NOMO-1 treated with DMSO at 0.1 percent for 48 hours (cell line): Measurements from ENCODE around the gene INPP5D.

Experiments used
- DNase-seq: peaks from one replicate; lab custom pipeline; 2025; ENCODE audit not compliant: unreplicated experiment; lab: John Stamatoyannopoulos, UW

INPP5D gene

GRCh38 chr2:233233618-233234230 is 173.6 kb downstream of the INPP5D start:
- DNase-seq = peak; percentile 78

- no peak for DNase-seq
These were observed 174.1 kb downstream of the INPP5D start for GRCh38 chr2:233234264-233234663.

- DNase-seq = no peak
These were observed 174.9 kb downstream of the INPP5D start for GRCh38 chr2:233234996-233235395.

DNA sequence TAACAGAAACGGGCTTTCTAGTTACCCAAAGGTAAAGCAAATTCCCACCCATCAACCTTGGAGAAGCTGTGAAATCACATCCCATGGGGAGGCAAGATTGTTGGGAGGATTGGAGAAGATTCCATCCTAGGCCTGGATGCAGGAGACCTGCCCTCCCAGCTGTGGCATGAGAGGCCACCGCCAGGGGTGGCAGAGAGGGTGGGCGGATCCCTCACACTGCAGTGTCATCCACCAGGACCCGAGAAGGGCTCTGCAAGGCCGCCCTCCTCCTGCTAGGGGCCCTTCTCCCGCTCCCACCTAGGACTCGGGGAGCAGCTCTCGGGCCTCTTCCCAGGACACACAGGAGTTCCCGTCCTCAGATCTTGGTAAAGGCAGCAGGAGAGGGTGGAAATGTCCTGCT is 175.8 kb downstream of the INPP5D start:
- no peak for DNase-seq

DNA sequence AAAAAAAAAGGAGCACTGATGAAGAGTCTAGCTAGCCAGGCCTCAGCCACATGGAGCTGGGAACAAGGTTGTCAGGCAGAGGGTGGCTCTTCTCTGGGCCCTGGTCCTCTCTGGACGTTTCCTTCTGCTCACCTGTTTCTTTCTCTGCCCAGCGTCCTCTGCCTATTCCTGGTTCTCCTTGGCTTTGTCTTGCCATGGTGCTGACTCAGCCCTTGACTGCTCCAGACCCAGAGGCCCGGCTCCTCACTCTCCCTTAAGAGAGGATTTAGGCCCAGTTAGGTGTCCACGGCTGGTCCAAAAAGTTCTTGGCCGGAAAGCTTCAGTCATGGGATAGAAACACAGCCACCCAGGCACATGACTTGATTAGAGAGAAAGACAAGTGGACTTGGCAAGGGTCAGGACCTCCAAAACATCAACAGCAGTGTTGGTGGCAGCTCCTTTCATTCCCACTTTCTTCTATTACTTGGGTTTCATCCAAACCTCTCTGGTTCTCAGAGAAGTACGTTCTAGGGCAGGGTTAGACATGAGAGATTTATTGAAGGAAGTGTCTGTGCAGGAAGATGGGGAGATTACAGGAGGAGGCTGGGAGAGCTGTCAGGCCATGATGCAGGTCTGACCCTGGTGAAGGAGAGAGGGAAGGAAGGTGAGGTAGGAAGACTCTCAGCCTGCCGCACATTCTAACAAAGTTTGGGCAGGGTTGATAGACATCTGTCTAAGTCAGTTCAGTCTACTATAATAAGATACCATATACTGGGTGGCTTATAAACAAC is 176.9 kb downstream of the INPP5D start:
- DNase-seq = no peak

DNA sequence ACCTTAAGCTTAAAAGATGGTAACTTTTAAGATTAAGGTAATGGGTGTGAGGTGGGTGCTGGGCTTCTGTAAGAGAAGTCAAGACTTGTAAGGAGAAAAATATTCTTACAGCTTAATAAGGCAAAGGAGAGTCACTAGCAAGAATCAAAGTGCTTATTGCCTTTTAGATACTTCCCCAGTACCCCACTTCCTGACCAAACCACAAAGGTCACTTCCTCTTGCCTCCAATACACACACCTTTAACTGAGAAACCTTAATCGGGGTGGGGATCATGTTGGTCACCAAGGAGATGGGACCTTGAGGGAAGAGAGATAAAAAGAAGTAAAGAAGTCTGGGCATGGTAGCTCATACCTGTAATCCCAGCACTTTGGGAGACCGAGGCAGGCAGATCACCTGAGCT is 180.8 kb downstream of the INPP5D start:
- DNase-seq = peak; percentile 63

- no peak for DNase-seq
These were observed 181.7 kb downstream of the INPP5D start for GRCh38 chr2:233241803-233242202.

- peak; percentile 87 for DNase-seq
These were observed 182.2 kb downstream of the INPP5D start for GRCh38 chr2:233242231-233242927.

- no peak for DNase-seq
These were observed 183.2 kb downstream of the INPP5D start for GRCh38 chr2:233243348-233243747.

- no peak for DNase-seq
These were observed 184.7 kb downstream of the INPP5D start for GRCh38 chr2:233244818-233245217.

DNA sequence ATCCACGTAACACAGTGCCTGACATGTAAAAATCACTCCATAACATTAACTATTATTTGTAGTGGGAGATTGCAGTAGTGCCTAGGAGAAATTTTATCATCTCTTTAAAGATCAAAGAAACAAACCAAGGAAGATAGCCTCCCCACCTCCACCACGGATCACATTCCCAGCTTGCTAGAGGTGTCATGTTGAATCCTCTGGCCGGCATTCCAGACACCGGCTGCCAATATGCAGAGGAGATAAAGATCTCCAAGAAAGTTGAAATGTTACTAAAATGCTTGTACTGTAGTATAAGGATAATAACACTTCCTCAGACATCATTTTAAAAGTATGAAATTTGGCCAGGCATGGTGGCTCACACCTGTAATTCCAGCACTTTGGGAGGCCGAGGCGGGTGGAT is 185.3 kb downstream of the INPP5D start:
- no peak for DNase-seq

DNA sequence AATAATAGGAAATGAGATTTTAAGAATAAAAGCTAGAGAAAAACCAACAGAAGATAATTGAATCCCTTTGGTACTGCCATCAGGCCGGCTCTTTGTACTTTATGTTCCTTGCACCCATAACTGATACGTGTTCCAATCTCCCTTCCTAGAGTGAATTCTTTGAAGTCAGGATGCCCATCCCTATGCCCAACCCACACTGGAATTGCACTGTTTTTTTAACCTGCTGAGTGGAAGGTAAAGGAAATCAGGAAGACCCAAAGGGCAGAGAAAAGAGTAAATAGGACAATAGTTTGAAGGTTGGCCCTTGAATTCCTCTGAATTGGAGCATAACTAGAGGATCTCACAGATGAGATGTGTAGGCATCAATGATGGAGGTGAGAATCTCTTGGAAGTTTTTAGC is 187.0 kb downstream of the INPP5D start:
- DNase-seq = no peak

- DNase-seq = peak; percentile 28
These were observed 187.6 kb downstream of the INPP5D start for GRCh38 chr2:233247744-233248143.

DNA sequence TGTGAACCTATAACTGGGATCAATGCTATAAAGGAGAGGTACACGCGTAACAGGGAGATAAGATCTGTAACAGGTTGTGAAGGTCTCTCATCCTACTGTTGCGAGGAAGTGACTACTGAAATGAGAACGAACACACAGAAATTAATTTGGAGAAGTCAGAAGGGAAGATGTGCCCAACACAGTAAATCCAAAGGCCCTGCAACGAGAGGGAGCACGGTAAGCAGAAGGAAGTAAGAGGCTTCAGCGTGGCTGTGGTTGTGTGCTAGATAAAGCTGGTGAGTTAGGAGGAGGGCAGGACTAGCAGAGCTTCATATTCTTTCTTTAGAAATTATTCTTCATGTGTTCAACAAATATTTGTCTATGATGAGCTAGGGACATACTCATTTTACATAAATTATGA is 188.9 kb downstream of the INPP5D start:
- DNase-seq = peak; percentile 93

- DNase-seq = no peak
These were observed 190.4 kb downstream of the INPP5D start for GRCh38 chr2:233250568-233250967.

GRCh38 chr2:233250985-233251305 is 190.8 kb downstream of the INPP5D start:
- no peak for DNase-seq

- peak; percentile 96 for DNase-seq
These were observed 191.4 kb downstream of the INPP5D start, which contains the start of gene ATG16L1 for GRCh38 chr2:233251306-233252116. TSS of gene ATG16L1 (plus strand) at chr2:233251673. CDS start at chr2:233251828, 155 bp downstream.

- no peak for DNase-seq
These were observed 192.1 kb downstream of the INPP5D start for GRCh38 chr2:233252227-233252626.

GRCh38 chr2:233255151-233255550 is 195.0 kb downstream of the INPP5D start:
- DNase-seq = no peak

- DNase-seq = no peak
These were observed 195.9 kb downstream of the INPP5D start for GRCh38 chr2:233256048-233256447.
